ENCODE results near the gene NUP35. TPM values are rescaled to one million over a fixed set of nuclear protein-coding genes. Genes with fewer than 3 reads are reported as not detected.

The NUP35 gene
- total RNA-seq, 4 donors from 2014 or later, result 5.9 to 32.8 (median 19.0) TPM

DNA sequence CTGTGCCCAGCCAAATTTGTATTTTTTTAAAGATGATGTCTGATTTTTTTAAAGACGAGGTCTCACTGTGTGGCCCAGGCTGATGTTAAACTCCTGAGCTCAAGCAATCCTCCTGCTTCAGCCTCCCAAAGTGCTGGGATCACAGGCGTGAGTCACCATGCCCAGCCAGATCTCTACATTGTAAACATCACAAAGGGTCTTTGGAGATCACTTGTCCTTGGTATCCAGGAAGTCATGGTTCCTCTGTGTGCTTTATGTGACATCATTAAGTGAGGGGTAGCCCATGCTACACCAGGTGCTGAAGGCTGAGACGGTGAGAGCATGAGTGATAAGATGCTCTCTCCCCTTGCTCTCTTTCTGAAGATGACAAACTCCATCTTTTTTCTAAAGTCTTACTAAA, 7.0 kb upstream of the NUP35 start:
- Histone ChIP-seq H3K36me3 (no peaks in the 10 kb centered on the region), H3K27me3 (no peaks in the 10 kb centered on the region), H3K4me3 (no peak overlapping the region), H3K4me1 (no peaks in the 10 kb centered on the region), H3K9me3 (no peaks in the 10 kb centered on the region), H3K27ac (no peak overlapping the region)
- TF ChIP-seq POLR2A (IDR thresholded peaks at IDR 0.05), result no peak
- TF ChIP-seq, protein P1, sequence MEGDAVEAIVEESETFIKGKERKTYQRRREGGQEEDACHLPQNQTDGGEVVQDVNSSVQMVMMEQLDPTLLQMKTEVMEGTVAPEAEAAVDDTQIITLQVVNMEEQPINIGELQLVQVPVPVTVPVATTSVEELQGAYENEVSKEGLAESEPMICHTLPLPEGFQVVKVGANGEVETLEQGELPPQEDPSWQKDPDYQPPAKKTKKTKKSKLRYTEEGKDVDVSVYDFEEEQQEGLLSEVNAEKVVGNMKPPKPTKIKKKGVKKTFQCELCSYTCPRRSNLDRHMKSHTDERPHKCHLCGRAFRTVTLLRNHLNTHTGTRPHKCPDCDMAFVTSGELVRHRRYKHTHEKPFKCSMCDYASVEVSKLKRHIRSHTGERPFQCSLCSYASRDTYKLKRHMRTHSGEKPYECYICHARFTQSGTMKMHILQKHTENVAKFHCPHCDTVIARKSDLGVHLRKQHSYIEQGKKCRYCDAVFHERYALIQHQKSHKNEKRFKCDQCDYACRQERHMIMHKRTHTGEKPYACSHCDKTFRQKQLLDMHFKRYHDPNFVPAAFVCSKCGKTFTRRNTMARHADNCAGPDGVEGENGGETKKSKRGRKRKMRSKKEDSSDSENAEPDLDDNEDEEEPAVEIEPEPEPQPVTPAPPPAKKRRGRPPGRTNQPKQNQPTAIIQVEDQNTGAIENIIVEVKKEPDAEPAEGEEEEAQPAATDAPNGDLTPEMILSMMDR (IDR thresholded peaks at IDR 0.05), result no peak
- intact Hi-C loops (cut with DNase I; ENCODE audit: low total_unique reads), result no loop called here
- no peak for DNase-seq

DNA sequence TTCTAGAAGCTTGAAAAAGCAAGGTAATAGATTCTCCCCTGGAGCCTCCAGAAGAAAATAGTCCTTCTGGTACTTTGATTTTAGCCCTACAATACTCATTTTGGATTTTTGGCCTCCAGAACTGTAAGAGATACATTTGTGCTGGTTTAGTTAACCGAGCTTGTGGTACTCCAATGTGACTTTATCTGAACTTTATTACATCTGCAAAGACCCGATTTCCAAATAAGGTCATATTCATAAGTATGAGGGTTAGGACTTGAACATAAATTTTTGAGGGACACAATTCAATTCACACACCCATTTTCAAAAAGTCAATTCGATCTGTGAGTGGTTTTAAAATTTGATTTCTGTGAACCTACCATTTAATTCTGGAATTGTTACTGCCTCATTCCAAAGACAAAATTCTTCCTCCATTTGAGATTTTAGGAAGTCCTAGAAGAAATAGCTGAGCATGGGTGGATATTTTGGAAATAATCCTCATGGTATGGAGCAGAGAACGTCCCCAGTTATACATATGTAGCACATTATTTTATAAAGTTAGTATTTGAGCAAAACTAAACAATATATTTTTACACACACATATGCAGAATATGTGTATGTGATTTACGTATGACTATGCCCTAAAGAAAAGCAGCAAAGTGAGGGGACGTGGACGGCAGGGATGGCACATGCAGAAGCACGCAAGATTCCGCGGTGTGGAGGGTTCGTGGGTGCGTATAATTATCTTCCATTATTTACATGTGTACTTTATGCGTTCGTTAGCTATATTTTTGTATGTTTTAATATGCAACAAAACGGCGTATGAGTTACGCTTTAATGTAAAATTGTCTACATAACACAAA, 905 bp upstream of the NUP35 start:
- peak overlapping the region; percentile 84 to 93 for H3K27ac ChIP-seq
- intact Hi-C loops (cut with DNase I; ENCODE audit: low total_unique reads), result no loop called here

DNA sequence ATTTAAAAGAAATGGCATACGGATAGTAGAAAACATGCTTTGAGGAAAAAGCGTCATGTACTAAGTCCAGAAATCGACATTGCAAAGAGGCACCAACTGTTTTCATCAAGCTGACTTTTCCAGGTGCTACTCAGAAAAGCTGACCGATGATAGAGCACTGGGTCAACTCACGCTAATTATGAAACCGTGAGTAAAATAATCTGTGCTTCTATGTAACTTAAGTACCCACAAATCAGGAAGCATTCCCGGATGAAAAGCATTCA, 353 bp upstream of the NUP35 start:
- Histone ChIP-seq H3K9me3 (no peaks in the 10 kb centered on the region), H3K27ac (peak overlapping the region; percentile 84 to 93), H3K27me3 (no peaks in the 10 kb centered on the region), H3K4me1 (no peaks in the 10 kb centered on the region), H3K4me3 (peak overlapping the region; percentile 77 to 79), H3K36me3 (no peaks in the 10 kb centered on the region)
- intact Hi-C loops (cut with DNase I; ENCODE audit: low total_unique reads), result no loop called here
- no peak for DNase-seq
- TF ChIP-seq, protein P1 (IDR thresholded peaks at IDR 0.05), result no peak
- TF ChIP-seq POLR2A (IDR thresholded peaks at IDR 0.05), result peak in 1 of 2 donors; percentile 32

More for the DNA sequence above, 905 bp upstream of the NUP35 start:
- H3K4me1 ChIP-seq, result no peaks in the 10 kb centered on the region
- H3K9me3 ChIP-seq, result no peaks in the 10 kb centered on the region
- H3K36me3 ChIP-seq, result no peaks in the 10 kb centered on the region
- TF ChIP-seq, protein P1 (IDR thresholded peaks at IDR 0.05), result no peak
- TF ChIP-seq POLR2A (IDR thresholded peaks at IDR 0.05), result no peak
- peak overlapping the region; percentile 77 to 79 for H3K4me3 ChIP-seq
- no peaks in the 10 kb centered on the region for H3K27me3 ChIP-seq
- no peak for DNase-seq

DNA sequence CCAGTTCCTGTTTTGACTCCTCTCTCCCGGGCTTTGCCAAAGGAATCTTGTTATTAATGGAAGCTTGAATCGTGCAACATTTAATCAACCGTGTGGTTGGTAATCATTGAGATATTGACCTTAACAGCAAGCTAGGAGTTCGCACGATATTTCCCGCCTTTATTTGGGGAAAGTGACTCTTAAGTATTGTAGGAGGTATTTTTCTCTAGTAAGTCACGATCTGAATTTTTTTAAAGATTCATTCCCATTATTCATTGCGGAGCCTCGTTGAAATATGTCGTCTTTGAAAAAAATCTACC, 663 bp downstream of the NUP35 start:
- H3K27me3 ChIP-seq, result no peaks in the 10 kb centered on the region
- no peaks in the 10 kb centered on the region for H3K4me1 ChIP-seq
- intact Hi-C loops (cut with DNase I; ENCODE audit: low total_unique reads), result no loop called here
- H3K27ac ChIP-seq, result peak overlapping the region; percentile 84 to 93
- no peak for DNase-seq
- H3K4me3 ChIP-seq, result peak overlapping the region; percentile 77 to 79
- TF ChIP-seq POLR2A (IDR thresholded peaks at IDR 0.05), result no peak
- TF ChIP-seq, protein P1 (IDR thresholded peaks at IDR 0.05), result no peak
- H3K9me3 ChIP-seq, result no peaks in the 10 kb centered on the region
- H3K36me3 ChIP-seq, result no peaks in the 10 kb centered on the region

DNA sequence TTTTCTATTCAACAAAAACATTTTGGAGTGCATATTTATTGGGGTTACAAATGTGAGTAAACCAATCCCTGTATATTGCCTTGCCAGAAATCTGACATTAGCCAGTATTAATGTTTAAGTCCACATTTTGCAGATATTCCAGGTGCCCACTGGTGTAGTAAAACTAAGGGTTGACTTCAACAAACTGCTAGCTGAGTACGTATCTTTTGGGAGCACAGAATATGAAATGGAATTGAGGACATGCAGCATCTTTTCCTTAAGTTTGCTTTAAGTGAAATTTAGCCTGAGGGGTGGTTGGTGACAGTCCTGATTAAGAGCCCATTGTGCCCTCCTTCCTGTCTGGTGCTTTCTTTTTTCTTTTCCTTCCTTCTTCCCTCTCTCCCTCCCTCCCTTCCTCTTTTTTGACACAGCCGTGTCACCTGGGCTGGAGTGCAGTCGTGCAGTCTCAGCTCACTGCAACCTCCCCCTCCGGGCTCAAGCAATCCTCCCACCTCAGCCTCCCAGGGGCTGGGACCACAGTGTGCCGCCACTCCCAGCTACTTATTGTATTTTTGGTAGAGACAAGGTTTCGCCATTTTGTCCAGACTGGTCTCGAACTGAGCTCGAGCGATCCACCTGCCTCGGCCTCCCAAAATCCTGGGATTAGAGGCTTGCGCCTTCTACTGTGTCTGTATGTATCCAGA, 1.6 kb downstream of the NUP35 start:
- TF ChIP-seq, protein P1 (IDR thresholded peaks at IDR 0.05), result no peak
- no peak for TF ChIP-seq POLR2A (IDR thresholded peaks at IDR 0.05)
- H3K27me3 ChIP-seq, result no peaks in the 10 kb centered on the region
- no peak overlapping the region for H3K27ac ChIP-seq
- no peak overlapping the region for H3K4me3 ChIP-seq
- intact Hi-C loops (cut with DNase I; ENCODE audit: low total_unique reads), result no loop called here
- no peaks in the 10 kb centered on the region for H3K9me3 ChIP-seq
- no peak for DNase-seq
- no peaks in the 10 kb centered on the region for H3K36me3 ChIP-seq
- H3K4me1 ChIP-seq, result no peaks in the 10 kb centered on the region

All from uterus (tissue), 4 donors.